ENCODE results near the gene TBC1D22B.

TBC1D22B gene

DNA sequence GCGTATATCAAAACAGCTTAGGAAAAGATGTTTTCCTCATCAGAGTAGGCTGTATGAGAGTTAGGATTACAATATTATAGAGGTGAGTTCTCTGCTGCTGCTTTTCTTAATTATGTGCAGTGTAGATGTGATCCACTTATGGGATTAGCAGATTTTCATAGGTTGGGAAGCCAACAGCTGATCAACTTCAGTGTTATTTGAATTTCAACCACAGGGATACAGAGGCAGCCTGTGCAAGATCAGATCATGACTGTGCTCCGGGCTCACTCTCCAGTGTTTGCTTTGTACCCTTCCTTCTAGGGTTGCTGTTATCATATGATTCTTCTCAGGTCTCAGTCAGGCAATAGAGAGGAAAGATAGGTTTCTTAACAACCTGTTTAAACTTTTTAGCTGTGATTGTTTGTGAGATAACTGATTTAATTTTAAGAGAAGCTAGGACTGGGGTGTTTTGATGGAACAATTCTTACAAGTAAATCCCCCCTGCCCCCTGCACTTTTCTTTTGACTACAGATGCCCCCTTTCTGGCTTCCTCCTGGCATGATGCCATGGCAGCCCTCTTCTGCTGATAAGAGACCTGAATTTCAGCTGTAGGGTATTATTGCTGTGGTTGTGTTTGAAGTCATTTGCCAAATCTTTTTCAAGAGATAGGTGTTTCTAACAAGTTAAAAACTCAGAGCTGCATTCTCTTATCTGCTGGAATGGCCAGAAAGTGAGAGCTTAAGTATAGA is 104.7 kb downstream of the TBC1D22B start:
- DNase-seq: no peak

DNA sequence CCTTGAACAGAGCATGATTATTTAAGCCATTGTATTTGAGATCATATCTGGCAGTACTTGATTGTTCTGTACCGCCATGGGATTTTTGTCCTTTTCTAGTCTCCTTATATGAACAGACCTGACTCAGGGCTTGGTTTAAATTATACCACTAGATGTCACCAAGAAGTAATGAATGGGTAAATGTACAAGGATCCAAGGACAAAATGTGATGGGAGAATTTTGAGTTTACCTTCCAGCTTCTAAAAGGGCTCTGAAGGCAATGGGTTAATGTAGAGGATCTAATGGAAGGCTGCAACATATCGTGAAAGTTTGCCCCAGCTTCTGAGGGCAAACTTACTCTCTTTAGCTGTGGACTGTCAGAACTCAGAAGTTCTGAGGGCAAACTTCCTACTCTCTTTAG is 108.2 kb downstream of the TBC1D22B start:
- no peak for DNase-seq

DNA sequence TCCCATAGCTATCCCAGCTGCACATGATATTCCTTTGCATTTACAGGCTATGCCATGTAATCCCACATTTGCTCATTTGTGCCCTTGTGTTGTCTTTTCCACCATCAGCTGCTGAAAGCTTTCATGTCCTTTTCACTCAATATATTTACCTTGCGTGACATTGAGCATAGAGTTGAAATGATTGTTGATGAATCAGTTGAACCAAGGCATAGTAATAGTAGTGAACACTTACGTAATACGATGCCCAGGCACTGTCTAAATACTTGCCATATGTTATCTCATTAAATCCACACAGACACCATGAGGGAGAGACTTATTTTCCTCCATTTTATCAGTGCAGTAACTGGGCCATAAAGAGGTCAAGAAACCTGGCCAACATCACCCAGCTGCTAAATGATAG is 109.3 kb downstream of the TBC1D22B start:
- DNase-seq: no peak

DNA sequence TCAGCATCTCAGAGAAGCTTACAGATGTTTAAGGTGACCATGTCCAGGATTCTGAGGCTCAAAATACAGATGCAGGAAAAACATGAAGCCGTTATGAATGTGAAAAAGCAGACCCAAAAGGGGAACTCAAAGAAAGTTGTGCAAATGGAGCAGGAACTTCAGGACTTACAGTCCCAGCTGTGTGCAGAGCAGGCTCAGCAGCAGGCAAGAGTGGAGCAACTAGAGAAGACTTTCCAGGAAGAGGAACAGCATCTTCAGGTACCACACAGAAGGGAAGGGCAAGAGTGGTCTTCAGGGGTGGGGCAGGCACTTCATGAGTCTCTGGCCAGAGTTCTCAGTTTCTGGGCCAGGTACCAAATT is 111.4 kb downstream of the TBC1D22B start:
- DNase-seq: no peak

DNA sequence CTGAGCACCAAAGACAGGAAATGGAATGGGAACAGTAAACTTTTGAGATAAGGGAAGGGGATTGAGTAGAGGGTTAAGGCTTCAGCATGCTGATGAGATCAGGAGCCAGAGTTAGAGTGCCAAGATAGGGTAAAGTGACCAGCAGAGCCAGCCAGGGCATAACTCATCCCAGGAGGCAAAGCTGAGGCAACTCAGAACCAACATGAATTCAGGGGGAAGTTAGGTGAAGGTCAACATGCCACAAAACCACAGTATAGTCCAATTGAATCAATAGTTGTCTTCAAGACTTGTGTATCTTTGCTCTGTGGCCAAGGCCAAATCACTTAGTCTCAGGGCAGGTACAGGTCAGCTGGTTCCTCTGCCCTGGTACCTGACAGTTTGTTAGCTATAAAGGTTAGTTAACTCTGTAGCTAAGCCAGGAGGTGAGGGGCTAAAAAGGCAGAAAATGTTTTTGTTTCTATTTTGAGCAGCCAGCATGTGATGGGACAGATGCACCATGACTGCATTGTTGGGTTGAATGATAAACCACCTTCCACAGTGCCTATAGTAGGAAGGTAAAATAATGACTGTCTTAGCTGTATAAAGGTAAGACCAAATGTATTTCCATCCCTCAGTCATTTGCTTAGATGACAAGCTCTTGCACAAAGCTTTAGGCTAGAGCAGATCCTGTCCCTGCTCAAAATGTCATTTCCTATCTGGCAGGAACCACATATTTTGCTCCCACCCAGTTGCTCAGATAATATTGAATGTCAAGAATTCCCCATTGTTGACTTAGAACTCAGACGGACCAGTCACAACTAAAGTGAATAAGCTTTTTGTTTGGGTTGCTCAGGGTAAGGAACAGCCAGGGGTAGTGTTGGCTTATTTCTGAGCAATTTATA is 112.0 kb downstream of the TBC1D22B start:
- DNase-seq: no peak

DNA sequence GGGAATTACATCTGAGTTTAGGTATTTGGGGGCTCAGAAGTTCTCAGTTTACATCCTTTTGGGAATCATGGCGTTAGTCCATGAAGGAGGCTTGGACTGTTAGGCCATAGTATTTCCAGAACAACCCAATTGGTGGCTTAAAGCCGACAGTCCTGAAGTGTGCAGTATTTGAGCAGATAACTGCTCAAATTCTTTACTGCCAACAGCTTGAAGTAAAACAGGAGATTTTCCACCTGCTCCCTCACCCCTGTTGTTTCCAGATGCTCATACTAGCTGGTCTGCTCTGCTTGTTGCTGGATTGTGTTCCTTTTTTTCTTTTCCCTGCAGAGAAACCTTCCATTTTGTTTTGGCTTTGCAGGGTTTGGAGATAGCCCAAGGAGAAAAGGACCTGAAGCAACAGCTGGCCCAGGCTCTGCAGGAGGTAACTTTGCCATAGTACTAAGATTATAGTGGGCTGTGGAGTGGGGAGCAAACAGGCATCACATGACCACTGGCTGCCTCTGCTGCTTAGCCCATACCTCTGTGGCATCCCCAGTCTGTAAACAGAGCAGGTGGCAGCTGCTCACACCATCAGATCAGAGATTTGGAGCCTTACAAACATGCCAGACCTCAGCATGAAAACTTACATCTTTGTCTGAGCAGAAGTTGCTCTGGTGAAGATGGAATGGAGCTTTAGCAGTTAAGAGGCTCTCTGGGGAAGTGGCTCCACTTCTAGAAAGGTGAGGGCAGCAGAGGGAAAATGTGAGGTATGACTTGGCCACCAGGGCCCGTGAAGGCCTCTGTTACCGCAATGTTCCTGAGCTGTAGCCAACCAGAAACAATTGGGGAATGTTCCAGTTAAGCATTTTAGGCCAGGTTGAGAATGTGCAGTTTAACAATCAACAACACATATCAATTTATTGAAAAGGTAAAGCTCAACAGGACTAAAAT is 113.8 kb downstream of the TBC1D22B start:
- no peak for DNase-seq

DNA sequence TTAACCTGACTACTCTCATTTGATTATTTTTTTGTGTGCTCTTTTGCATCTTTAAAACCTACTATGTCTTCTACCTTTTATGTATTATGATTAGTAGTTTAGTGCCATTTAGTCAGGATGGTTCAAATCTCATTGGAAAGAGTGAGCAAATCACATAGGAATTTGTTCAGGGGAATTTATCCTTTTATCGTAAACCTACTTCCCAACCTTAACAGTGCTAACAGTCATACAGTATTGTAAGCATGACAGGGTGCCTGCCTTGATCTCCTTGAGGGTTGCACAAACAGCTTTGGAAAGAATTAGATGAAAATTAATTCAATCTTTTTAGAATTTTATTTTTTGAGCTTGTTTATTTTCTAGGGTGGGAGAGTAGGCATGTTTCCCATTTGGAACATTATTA is 114.5 kb downstream of the TBC1D22B start:
- no peak for DNase-seq

DNA sequence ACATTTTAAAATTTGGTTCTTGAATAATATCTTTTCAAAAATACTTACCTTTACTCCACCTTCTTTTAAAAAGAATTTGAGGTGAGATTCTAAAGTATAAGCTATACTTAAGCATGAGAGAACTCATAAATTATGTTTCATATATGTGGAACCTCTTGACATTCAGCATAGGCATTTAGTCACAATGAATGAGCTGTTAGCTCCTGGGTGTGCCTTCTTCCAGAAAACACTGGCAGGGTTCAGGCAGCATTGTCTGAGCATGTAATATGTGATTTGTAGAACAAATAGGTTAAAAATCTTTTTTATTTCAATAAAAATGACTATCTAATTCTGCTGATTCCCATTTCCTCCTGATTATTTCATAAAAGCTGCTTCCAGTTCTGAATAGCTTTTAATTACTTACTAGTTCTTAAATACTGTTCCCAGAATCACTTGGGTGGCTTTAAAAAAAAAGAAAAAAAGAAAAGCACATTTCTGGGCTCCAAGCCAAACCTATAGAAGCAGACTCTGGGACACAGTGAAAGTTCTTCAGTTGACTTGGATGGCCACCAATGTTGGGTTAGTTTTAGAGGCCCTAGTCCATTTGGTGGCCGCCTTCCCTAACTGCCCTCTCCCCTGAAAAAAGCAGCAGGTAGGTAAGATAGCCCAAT is 116.4 kb downstream of the TBC1D22B start:
- DNase-seq: peak; percentile 53

DNA sequence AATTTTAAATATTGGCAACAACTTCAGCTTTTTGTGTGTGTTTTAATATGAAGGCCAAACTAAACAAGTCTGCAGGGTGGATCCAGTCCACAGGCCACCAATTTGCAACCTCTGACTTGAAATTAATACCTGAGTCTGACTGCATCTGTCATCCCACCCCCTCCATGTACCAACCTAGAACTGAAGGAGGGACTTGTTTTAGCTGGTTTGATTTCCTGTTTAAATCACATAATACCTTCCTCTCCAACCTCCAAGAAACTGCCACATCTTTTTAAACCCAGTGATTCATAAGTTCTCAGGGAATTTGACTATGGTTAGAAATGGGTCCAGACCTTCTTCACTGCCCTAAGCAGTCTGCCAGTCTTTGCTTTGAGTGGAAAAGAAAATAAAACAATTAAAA is 117.8 kb downstream of the TBC1D22B start:
- DNase-seq: no peak

DNA sequence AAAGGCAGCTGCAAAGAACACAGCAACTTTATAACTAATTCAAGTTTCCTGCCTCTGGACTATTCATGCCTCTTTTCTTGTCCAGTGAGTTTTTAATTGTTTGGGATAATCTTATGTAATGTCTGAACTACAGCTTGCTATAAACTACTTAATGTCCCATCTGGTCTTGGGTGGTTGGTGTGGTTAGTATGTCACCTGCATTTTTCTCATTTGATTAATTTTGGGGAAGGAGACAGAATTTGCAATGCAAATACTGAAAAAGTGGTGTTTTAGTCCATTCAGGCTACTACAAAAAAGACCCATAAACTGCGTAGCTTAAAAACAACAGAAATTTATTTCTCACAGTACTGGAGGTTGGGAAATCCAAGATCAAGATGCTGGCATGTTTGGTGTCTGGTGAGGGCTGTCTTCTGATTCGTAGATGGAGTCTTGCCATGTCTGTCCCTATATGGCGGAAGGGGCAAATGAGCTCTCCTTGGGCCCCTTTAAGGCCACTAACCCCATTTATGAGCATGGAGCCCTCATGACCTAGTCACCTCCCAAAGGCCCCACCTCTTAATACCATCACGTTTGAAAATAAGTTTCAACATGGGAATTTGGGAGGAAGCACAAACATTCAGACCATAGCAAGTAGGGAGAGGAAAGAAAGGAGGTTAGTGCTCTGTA is 118.6 kb downstream of the TBC1D22B start:
- DNase-seq: no peak

DNA sequence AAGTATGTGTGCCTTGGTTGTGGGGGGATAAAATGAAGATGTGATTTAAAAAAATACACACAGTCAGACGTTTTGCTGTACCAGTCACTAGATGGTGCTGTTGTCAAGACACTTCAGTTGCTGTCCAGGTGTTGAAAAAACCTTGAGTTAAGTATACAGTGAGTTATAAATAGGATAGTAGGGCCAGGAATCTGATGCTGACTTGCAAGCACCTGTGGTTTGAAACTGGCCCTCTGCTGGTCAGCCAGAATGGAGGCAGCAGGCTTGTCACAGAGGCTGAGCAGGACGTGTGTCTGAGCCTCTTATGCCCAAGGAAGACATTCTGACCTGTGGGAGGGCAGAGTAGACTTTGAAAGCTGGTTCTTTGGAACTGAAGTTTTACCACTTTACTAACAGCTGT is 124.0 kb downstream of the TBC1D22B start:
- DNase-seq: peak; percentile 89
